Upper lobe of left lung (tissue), 6 donors: Measurements from ENCODE around the gene GAB3. TPM values are rescaled to one million over a fixed set of nuclear protein-coding genes. Genes with fewer than 3 reads are reported as not detected.

Source experiments
- ATAC-seq, 2 donors: fragments of 200-7000 bp; cut with Tn5 transposase; one replicate each; pipeline ENCODE4 v1.9.1; 2022; ENCODE audit warnings: mild to moderate bottlenecking in 2 of 2, moderate library complexity in 2 of 2; ENCODE audit not compliant: low FRiP score in 2 of 2
- DNase-seq, 2 donors: peaks; one replicate each; pipeline ENCODE4 v3.0.0-alpha.2; 2019 to 2020
- H3K27ac ChIP-seq, 4 donors: fragments of 200-600 bp; sonication (generic); one replicate each; pipeline ENCODE4 v1.5.1; 2016 to 2019
- H3K27me3 ChIP-seq, 4 donors: fragments of 200-600 bp; sonication (generic); one replicate each; pipeline ENCODE4 v1.5.1; 2017 to 2019
- H3K36me3 ChIP-seq, 4 donors: fragments of 200-600 bp; sonication (generic); one replicate each; pipeline ENCODE4 v1.5.1; 2016 to 2019
- H3K4me1 ChIP-seq, 4 donors: fragments of 200-600 bp; sonication (generic); one replicate each; pipeline ENCODE4 v1.5.1; 2018 to 2019
- H3K4me3 ChIP-seq, 4 donors: fragments of 200-600 bp; sonication (generic); one replicate each; pipeline ENCODE4 v1.5.1; 2017 to 2019; ENCODE audit warnings: mild to moderate bottlenecking in 2 of 4, moderate library complexity in 1 of 4
- H3K9me3 ChIP-seq, 4 donors: fragments of 200-600 bp; sonication (generic); one replicate each; pipeline ENCODE4 v1.5.1; 2018 to 2019
- CTCF ChIP-seq, 6 experiments: fragments of 450-650 bp in 4 of 6; fragments of 200-600 bp in 2 of 6; sonication (generic) in 2 of 6; IDR thresholded peaks; one replicate each; pipeline ENCODE4 v1.5.1; 2016 to 2019; ENCODE audit warnings: antibody characterized with exemption in 6 of 6
- EP300 ChIP-seq, 4 donors: sonication (generic); formaldehyde crosslinking; IDR thresholded peaks; one replicate each; pipeline ENCODE4 v1.5.1; 2017; ENCODE audit warnings: antibody characterized with exemption in 4 of 4, control low read depth in 2 of 4
- POLR2A ChIP-seq, 4 donors: fragments of 450-650 bp; IDR thresholded peaks; one replicate each; pipeline ENCODE4 v1.5.1; 2016 to 2017; ENCODE audit warnings: antibody characterized with exemption in 4 of 4, mild to moderate bottlenecking in 2 of 4
- POLR2AphosphoS5 ChIP-seq, 2 donors: sonication (generic); formaldehyde crosslinking; IDR thresholded peaks; one replicate each; pipeline ENCODE4 v1.5.1; 2017; ENCODE audit warnings: antibody characterized with exemption in 2 of 2
- WGBS, 2 donors: methylation state at CpG; one replicate each; pipeline ENCODE4 v1.1.5; 2017 to 2018; 5-methylcytosine and 5-hydroxymethylcytosine counted together
- total RNA-seq, 6 donors: library from RNA; depleted of rRNA in 4 of 6; stranded (reverse); fragments of >200 nt in 4 of 6; gene quantifications; one replicate each; pipeline versions ENCODE4 v1.1.0 to v1.2.1, GENCODE V29; 2016 to 2021
- donor health status: DM: no; HTN: no; CAD: no; lungs with moderate emphysema.
- donor health status: DM: no; HTN: yes; CAD: no; lungs with severe emphysema.

Gene GAB3
- total RNA-seq, 6 donors from 2014 or later, result 10.2 to 30.4 (median 15.4) TPM

- Histone ChIP-seq H3K4me1 (peaks cover 10 to 48% (median 20%) of the 10 kb centered on the region in 4 donors), H3K9me3 (peaks cover 0 to 2% (median 0%) of the 10 kb centered on the region in 4 donors), H3K36me3 (peaks cover 0 to 7% (median 3%) of the 10 kb centered on the region in 4 donors), H3K4me3 (no peak overlapping the region), H3K27me3 (no peaks in the 10 kb centered on the region), H3K27ac (no peak overlapping the region)
- ATAC-seq (no peak), DNase-seq (no peak)
- no peak for TF ChIP-seq POLR2A (IDR thresholded peaks at IDR 0.05)
- no peak for TF ChIP-seq CTCF (IDR thresholded peaks at IDR 0.05)
- 80 to 82% methylated on average over 1 to 5 of the region's 5 CpGs for WGBS, 2 donors
Measured at GRCh38 chrX:154715825-154716224, 35.1 kb downstream of the GAB3 start.

- Histone ChIP-seq H3K27ac (no peak overlapping the region), H3K36me3 (peaks cover 0 to 7% (median 3%) of the 10 kb centered on the region in 4 donors), H3K9me3 (no peaks in the 10 kb centered on the region), H3K4me1 (peaks cover 10 to 48% (median 18%) of the 10 kb centered on the region in 4 donors), H3K27me3 (no peaks in the 10 kb centered on the region), H3K4me3 (no peak overlapping the region)
- ATAC-seq, result peak; percentile 71
- TF ChIP-seq CTCF (IDR thresholded peaks at IDR 0.05) (peak; percentile 66 to 85 (median 78)), EP300 (IDR thresholded peaks at IDR 0.05) (no peak)
- 0 to 5% methylated on average over 2 of the region's 2 CpGs for WGBS, 2 donors
- DNase-seq, result no peak
Measured at GRCh38 chrX:154714925-154715324, 36.0 kb downstream of the GAB3 start.

- ATAC-seq, result no peak
- TF ChIP-seq EP300 (IDR thresholded peaks at IDR 0.05) (no peak), CTCF (IDR thresholded peaks at IDR 0.05) (no peak), POLR2A (IDR thresholded peaks at IDR 0.05) (no peak), POLR2AphosphoS5 (IDR thresholded peaks at IDR 0.05) (no peak)
- DNase-seq, result no peak
- Histone ChIP-seq H3K27ac (peak overlapping the region in 2 of 4 donors; percentile 5 to 14), H3K36me3 (peaks cover 0 to 7% (median 3%) of the 10 kb centered on the region in 4 donors), H3K4me3 (no peak overlapping the region), H3K4me1 (peaks cover 3 to 34% (median 10%) of the 10 kb centered on the region in 4 donors), H3K9me3 (no peaks in the 10 kb centered on the region), H3K27me3 (no peaks in the 10 kb centered on the region)
- 42 to 62% methylated on average over 6 to 7 of the region's 7 CpGs for WGBS, 2 donors
Measured at GRCh38 chrX:154712781-154713740, 37.8 kb downstream of the GAB3 start.

GRCh38 chrX:154711264-154711663, 39.6 kb downstream of the GAB3 start:
- WGBS, 2 donors, result 50 to 63% methylated on average over 1 of the region's 1 CpG
- TF ChIP-seq POLR2A (IDR thresholded peaks at IDR 0.05) (no peak), POLR2AphosphoS5 (IDR thresholded peaks at IDR 0.05) (no peak), EP300 (IDR thresholded peaks at IDR 0.05) (no peak), CTCF (IDR thresholded peaks at IDR 0.05) (no peak)

More at GRCh38 chrX:154711264-154711663, 39.6 kb downstream of the GAB3 start:
- DNase-seq (no peak), ATAC-seq (no peak)
- Histone ChIP-seq H3K9me3 (no peaks in the 10 kb centered on the region), H3K27ac (no peak overlapping the region), H3K4me1 (peaks cover 0 to 21% (median 6%) of the 10 kb centered on the region in 4 donors), H3K27me3 (no peaks in the 10 kb centered on the region), H3K4me3 (no peak overlapping the region), H3K36me3 (peaks cover 0 to 7% (median 3%) of the 10 kb centered on the region in 4 donors)
